GM18511 (cell line): ENCODE data around the gene HPN.

Experiments used
- ATAC-seq: cut with Tn5 transposase; IDR thresholded peaks from one replicate; pipeline ENCODE4 v1.9.1; 2021; ENCODE audit warnings: mild to moderate bottlenecking, moderate library complexity; ENCODE audit not compliant: unreplicated experiment

The HPN gene

DNA sequence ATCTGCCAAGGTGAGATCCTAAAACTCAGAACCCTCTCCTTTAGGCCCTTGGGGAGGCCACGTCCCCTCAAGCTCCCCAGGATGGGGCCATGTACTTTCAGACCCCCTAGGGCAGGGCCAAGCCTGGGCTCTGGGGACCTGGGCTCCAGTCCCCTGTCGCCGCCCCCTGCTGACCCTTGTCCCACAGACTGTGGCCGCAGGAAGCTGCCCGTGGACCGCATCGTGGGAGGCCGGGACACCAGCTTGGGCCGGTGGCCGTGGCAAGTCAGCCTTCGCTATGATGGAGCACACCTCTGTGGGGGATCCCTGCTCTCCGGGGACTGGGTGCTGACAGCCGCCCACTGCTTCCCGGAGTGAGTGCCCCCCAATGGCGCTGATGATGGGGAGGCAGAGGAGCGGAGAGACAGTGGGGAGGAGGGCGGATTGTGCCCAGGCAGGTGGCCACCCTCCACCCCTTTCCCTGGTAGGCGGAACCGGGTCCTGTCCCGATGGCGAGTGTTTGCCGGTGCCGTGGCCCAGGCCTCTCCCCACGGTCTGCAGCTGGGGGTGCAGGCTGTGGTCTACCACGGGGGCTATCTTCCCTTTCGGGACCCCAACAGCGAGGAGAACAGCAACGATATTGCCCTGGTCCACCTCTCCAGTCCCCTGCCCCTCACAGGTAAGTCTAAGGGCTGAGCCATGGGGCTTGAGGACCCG, 18.8 kb downstream of the HPN start:
- ATAC-seq = no peak

DNA sequence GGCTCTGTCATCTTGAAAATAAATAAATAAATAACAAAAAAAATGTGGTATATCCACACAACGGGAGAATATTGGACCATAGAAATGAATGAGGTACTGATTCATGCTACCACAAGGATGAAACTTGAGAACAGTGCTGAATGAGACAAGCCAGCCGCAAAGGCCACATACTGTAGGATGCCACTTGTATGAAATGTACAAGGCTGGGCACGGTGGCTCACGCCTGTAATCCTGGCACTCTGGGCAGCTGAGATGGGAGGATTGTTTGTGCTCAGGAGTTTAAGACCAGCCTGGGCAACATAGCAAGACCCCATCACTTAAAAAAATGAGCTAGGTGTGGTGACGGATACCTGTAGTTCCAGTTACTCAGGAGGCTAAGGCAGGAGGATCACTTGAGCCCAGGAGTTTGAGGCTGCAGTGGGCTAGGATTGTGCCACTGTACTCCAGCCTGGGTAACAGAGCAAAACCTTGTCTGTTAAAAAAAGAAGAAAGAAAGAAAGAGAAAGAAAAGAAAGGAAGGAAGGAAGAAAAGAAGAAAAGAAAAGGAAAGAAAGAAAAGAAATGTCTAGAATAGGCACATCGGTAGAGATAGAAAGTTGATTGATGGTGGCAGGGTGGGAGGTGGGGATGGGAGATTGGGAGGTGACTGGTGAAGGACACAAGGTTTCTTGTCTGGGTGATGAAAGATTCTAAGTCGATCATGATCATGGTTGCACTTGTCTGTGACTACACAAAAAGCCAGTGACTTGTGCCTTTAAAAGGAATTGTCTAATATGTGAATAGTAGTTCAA, 20.3 kb downstream of the HPN start:
- no peak for ATAC-seq

DNA sequence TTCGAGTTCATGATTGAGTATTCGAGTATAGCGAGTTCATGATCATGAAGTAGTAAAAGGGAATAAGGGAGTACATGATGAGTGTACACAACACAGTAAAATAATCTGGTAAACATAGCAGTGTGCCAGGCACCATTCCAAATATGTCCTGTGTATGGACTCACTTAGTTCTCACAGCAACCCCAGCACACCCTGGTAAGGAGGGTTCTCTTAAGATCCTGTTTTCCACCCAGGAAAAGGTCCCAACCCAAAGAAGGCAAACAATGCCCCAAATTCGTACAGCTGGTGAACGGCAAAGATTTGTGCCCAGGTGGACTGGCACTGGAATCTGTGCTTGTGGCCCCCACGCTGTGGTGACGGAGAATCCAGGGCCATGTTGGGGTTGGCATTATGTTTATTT, 21.4 kb downstream of the HPN start:
- ATAC-seq = no peak

- ATAC-seq = no peak
Measured at GRCh38 chr19:35063940-35064818, 22.7 kb downstream of the HPN start.

GRCh38 chr19:35065574-35065973, 24.1 kb downstream of the HPN start:
- ATAC-seq = no peak

DNA sequence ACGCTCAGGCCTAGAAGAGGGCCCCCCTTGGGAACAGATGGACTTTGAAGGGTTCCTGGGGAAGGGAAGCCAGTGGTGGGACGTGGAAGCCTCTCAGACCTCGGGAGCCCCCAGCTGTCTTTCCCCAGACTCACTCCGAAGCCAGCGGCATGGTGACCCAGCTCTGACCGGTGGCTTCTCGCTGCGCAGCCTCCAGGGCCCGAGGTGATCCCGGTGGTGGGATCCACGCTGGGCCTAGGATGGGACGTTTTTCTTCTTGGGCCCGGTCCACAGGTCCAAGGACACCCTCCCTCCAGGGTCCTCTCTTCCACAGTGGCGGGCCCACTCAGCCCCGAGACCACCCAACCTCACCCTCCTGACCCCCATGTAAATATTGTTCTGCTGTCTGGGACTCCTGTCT, 24.6 kb downstream of the HPN start:
- no peak for ATAC-seq

DNA sequence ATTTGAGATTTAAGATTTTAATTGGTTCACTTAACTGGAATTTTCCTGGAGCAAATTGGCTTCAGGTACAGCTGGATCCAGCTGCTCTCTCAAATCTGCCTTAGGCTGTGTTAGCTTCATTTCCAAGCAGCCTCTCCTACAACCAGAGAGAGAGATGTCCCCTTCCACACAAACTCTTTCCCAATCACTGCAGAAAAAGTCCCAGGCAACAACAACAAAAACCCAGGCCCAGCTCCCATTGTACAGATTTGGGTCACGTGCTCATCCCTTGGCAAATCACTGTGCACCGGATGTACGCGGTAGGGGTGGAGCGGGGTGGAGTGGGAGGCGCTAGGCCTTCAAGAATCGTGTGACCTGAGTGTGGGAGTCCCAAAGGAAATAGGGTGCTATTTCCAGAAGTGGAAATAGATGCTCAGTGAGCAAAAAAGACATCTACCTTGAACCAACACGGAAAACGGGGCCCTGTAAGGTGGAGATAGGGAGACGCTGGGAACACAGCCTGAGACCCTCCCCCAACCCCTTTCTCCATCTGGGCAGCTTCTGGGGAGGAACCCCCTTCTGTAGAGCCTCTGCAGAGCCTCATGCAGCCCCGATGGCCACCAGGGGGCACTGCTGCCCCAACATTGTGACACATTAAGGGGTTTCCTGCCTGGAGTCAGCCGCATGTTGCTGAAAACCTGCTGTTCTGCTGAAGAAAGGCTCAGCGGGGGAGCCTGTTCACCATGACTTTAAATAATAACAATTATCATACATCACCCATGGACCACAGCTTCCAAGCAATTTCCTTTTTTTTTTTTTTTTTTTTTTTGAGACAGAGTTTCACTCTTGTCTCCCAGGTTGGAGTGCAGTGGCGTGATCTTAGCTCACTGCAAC, 25.4 kb downstream of the HPN start:
- ATAC-seq = peak; percentile 81

GRCh38 chr19:35068941-35069634, 27.6 kb downstream of the HPN start:
- ATAC-seq = no peak

DNA sequence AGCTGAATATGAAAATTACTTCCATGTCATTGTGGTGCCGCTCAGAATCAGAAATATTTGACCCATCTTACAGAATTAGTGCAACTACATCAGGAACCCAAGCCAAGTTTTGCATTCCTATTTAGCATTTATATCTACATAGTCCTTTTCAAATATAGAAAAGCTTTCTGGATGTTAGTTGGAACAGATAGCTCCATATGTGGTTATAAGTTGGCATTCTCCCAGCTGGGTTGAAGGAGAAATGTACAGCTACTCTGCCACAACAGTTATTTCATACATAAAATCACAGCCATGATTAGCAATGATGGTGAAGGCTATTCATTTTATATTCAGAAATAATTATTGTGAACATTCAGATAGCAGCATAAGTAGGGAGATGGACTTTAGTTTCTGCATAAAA, 28.2 kb downstream of the HPN start:
- ATAC-seq = no peak

GRCh38 chr19:35070471-35070870, 28.9 kb downstream of the HPN start:
- ATAC-seq = no peak

- ATAC-seq = no peak
Measured at GRCh38 chr19:35073516-35073915, 32.0 kb downstream of the HPN start.

DNA sequence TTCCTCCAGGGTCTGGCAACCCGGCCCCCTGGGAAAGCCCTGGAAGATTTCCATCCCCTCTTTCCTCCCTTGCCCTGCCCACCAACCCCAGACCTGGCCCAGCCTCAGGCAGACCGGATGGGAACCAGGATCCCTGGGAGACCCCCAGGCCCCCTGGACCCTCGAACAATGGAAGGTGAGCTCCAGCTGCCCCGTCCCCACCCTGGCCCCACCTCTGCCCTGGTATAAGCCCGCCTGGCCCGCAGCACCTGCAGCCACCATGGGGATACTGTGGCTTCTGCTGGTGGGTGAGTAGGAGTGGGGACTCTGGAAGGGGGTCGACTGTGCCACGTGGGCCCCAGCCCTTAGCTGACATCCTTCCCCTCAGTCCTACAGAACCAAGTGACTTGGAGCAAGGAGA, 32.4 kb downstream of the HPN start:
- no peak for ATAC-seq

- ATAC-seq = no peak
Measured at GRCh38 chr19:35074426-35075201, 33.1 kb downstream of the HPN start.

GRCh38 chr19:35075202-35076025, 33.9 kb downstream of the HPN start:
- no peak for ATAC-seq

- ATAC-seq = no peak
Measured at GRCh38 chr19:35076026-35076370, 34.5 kb downstream of the HPN start.

DNA sequence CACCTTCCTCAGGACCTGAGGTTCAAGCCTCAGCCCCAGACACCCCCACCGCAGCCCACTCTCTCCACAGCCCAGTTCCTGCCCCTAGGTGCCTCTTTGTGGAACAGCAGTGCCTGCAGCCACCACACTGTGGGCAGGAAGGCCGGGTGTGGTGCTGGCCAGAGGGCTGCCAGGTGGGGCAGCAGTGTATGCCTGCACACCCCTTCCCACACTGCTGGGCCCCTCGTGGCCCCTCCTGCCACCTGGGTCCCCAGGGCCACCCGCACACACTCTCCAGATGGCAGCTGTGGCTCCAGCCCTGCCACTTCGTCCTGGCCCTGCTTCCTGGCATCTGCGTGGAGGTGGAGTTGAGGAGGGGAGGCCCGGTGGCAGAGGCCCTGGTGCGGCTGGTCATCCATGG, 35.1 kb downstream of the HPN start:
- ATAC-seq = no peak

- no peak for ATAC-seq
Measured at GRCh38 chr19:35077411-35078223, 36.1 kb downstream of the HPN start.

GRCh38 chr19:35079826-35080225, 38.3 kb downstream of the HPN start:
- ATAC-seq = no peak
